Measurements from ENCODE around the gene MST1R.

Gene MST1R

GRCh38 chr3:49839193-49839809, 64.4 kb downstream of the MST1R start:
- DNase-seq (ENCODE audit: low read depth): peak; percentile 79

Data from fibroblast of the conjunctiva (primary cell).